Chondrocyte (in vitro differentiated cells): ENCODE results near the gene TBC1D5. TPM values are rescaled to one million over a fixed set of nuclear protein-coding genes. Genes with fewer than 3 reads are reported as not detected.

ENCODE experiments used
- DNase-seq: peaks from one replicate; pipeline ENCODE4 v3.0.0; 2021; ENCODE audit warnings: mixed read lengths, low spot score
- H3K27ac Mint-ChIP-seq: one replicate; pipeline ENCODE4 v1.8.0; 2021; ENCODE audit warnings: mild to moderate bottlenecking, moderate library complexity, mixed read lengths; ENCODE audit not compliant: unreplicated experiment
- H3K27me3 Mint-ChIP-seq: 2 replicates; pipeline ENCODE4 v1.8.0; 2021; ENCODE audit warnings: low read depth, mixed read lengths
- H3K36me3 Mint-ChIP-seq: 2 replicates; pipeline ENCODE4 v1.8.0; 2021; ENCODE audit warnings: low read depth, mixed read lengths
- H3K4me1 Mint-ChIP-seq: 2 replicates; pipeline ENCODE4 v1.8.0; 2021; ENCODE audit warnings: low read depth, mild to moderate bottlenecking, mixed read lengths
- H3K4me3 Mint-ChIP-seq: one replicate; pipeline ENCODE4 v1.8.0; 2021; ENCODE audit warnings: mild to moderate bottlenecking, moderate library complexity, mixed read lengths; ENCODE audit not compliant: unreplicated experiment
- H3K9me3 Mint-ChIP-seq: 2 replicates; pipeline ENCODE4 v1.8.0; 2021; ENCODE audit warnings: low read depth, mixed read lengths
- total RNA-seq: library from RNA; stranded (reverse); gene quantifications from 3 replicates; pipeline ENCODE4 v1.2.1, GENCODE V29; 2021
- TF ChIP-seq, protein P1 (sequence below): fragments of 200-600 bp; sonication (generic); IDR thresholded peaks from 2 replicates; pipeline ENCODE4 v1.5.0; 2021; ENCODE audit warnings: antibody characterized with exemption, mild to moderate bottlenecking, moderate library complexity

The TBC1D5 gene
- total RNA-seq, 1 donor from 2014 or later, result 44.6 TPM

DNA sequence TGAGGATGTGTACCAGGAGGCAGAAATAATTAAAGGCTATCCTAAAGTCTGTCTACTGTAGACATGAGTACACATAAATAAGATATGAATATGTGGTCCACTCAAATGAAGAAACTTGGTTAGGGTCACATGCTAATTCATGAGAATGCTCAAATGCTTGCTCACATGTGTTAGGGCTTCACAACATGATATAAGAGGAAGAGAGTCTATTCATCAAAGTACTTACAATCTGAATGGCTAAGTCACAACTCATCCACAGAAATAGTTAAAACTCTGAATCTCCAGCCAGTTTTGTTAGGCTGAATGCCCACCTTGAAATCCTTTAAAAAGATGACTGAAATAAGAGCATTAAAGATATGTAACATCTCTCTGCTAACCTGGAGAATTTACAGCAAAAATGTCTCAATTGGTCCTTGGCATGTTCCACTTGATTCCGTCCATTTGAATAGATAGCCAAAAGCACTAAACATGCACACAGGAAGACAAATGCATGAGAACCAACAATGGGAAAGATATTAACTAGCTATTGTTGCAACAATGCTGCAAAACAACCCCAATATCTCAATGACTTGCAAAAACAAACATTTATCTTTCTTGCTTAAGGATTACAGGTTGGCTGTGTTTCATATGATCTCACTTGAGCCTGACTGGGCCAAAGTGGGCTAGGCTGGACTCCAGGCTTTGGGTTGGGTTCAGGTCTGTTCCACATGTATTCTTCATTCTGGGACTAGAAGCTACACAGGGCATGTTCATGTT is 10.6 kb upstream of the TBC1D5 start:
- Mint-ChIP-seq H3K9me3 (no peaks in the 10 kb centered on the region), H3K4me3 (no peak overlapping the region), H3K27ac (no peak overlapping the region), H3K4me1 (no peaks in the 10 kb centered on the region), H3K36me3 (no peaks in the 10 kb centered on the region), H3K27me3 (no peaks in the 10 kb centered on the region)
- TF ChIP-seq, protein P1, sequence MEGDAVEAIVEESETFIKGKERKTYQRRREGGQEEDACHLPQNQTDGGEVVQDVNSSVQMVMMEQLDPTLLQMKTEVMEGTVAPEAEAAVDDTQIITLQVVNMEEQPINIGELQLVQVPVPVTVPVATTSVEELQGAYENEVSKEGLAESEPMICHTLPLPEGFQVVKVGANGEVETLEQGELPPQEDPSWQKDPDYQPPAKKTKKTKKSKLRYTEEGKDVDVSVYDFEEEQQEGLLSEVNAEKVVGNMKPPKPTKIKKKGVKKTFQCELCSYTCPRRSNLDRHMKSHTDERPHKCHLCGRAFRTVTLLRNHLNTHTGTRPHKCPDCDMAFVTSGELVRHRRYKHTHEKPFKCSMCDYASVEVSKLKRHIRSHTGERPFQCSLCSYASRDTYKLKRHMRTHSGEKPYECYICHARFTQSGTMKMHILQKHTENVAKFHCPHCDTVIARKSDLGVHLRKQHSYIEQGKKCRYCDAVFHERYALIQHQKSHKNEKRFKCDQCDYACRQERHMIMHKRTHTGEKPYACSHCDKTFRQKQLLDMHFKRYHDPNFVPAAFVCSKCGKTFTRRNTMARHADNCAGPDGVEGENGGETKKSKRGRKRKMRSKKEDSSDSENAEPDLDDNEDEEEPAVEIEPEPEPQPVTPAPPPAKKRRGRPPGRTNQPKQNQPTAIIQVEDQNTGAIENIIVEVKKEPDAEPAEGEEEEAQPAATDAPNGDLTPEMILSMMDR, result no peak
- DNase-seq, result no peak

DNA sequence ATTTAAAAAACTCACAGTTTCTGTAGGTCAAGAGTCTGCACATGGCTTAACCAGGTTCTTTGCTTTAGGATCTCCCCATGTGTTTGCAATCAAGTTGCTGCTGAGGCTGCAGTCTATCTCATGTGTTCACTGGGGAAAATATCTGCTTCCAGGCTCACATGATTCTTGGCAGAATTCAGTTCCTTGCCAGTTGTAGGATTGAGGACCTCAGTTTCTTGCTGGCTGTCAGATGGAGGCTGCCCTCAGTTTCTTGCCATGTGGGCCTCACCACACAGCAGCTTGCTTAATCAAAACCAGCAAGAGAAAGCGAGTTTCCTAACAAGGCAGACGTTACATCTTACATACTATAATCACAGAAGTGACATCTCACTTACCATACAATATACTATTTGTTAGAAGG is 10.0 kb upstream of the TBC1D5 start:
- no peak for DNase-seq
- H3K9me3 Mint-ChIP-seq, result no peaks in the 10 kb centered on the region
- no peaks in the 10 kb centered on the region for H3K4me1 Mint-ChIP-seq
- TF ChIP-seq, protein P1, result no peak
- H3K27me3 Mint-ChIP-seq, result no peaks in the 10 kb centered on the region
- no peaks in the 10 kb centered on the region for H3K36me3 Mint-ChIP-seq
- H3K27ac Mint-ChIP-seq, result no peak overlapping the region
- H3K4me3 Mint-ChIP-seq, result no peak overlapping the region

DNA sequence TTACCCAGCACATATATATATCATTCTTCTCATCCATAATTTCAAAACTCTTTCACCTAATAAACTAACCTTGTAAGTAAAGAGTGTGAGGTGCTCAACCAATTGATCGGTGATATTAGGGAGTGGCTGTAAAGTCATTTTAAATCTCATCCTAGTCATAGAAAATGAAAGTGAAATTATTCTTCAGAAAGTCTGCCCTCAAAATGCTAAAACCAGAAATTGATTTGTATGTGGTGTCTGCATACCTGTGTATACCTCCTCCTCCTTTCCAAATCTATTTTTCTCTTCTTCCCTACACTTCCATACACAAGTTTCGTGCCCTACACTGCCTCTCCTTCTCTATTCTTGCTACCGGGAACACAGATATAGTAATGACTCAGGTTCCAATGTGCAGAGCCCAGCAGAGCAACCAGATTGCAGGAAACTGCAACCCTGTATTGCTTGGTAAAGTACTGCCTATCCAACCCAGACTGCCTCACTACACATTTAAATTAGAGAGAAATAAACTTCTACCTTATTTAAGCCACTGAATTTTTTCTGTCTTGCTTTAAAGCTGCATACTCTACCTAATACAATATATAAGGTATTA is 7.4 kb upstream of the TBC1D5 start:
- no peaks in the 10 kb centered on the region for H3K36me3 Mint-ChIP-seq
- H3K27me3 Mint-ChIP-seq, result no peaks in the 10 kb centered on the region
- H3K4me1 Mint-ChIP-seq, result no peaks in the 10 kb centered on the region
- DNase-seq, result no peak
- H3K9me3 Mint-ChIP-seq, result no peaks in the 10 kb centered on the region
- H3K4me3 Mint-ChIP-seq, result no peak overlapping the region
- TF ChIP-seq, protein P1, result no peak
- H3K27ac Mint-ChIP-seq, result no peak overlapping the region

DNA sequence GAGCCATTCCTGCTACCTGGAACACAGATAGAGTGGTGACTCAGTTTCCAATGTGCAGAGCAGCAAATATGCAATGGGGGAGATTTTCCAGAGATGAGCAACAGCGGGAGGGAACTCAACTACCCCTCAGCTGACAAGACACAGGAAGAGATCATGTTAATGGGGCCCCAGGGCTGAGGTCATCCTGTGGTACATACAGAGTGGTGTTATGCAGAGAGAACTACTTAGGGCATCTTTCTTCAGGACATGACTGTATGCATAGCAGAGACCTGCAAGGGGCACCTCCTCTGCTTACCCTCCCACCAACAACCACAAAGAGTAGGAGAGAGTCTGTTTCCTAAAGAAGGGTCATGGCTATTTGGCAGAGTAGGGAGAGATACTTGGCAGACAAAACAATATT is 6.8 kb upstream of the TBC1D5 start:
- H3K27ac Mint-ChIP-seq, result no peak overlapping the region
- no peaks in the 10 kb centered on the region for H3K27me3 Mint-ChIP-seq
- H3K4me3 Mint-ChIP-seq, result no peak overlapping the region
- TF ChIP-seq, protein P1, result no peak
- no peak for DNase-seq
- no peaks in the 10 kb centered on the region for H3K4me1 Mint-ChIP-seq
- no peaks in the 10 kb centered on the region for H3K9me3 Mint-ChIP-seq
- no peaks in the 10 kb centered on the region for H3K36me3 Mint-ChIP-seq

DNA sequence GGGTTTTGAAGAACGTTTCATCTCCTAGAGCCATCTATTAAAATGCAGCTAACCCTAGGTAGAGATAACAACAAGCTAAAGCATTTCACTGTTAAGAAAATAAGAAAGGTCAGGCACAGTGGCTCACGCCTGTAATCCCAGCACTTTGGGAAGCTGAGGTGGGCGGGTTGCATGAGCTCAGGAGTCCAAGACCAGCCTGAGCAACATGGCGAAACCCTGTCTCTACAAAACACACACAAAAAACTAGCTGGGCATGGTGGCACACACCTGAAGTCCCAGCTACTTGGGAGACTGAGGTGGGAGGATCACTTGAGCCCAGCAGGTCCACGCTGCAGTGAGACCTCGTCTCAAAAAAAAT is 5.4 kb upstream of the TBC1D5 start:
- no peaks in the 10 kb centered on the region for H3K36me3 Mint-ChIP-seq
- DNase-seq, result no peak
- no peaks in the 10 kb centered on the region for H3K9me3 Mint-ChIP-seq
- H3K4me3 Mint-ChIP-seq, result no peak overlapping the region
- peaks cover 6% of the 10 kb centered on the region for H3K4me1 Mint-ChIP-seq
- H3K27ac Mint-ChIP-seq, result no peak overlapping the region
- no peaks in the 10 kb centered on the region for H3K27me3 Mint-ChIP-seq
- TF ChIP-seq, protein P1, result no peak
